ENCODE measurements around the gene OR8J1.

DNA sequence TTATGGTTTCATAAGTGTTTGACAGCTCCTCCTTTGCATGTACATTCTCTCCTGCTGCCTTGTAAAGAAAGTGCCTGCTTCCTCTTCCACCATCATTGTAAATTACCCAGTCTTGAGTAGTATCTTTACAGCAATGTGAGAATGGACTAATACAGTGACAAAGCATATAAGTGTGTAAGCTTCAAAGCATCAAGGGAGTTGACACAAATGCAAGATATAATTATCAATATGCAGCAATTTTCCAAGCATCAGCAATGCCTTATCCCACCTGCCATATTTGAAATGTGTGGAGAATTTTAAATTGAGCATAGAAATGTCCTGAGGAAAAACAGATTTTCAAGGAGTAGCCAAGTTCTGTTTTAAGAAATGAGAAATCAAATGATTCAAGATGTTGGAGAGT is 56.7 kb downstream of the OR8J1 start:
- no peak for TF ChIP-seq POLR2A (IDR thresholded peaks at IDR 0.05)
- TF ChIP-seq, protein P1, sequence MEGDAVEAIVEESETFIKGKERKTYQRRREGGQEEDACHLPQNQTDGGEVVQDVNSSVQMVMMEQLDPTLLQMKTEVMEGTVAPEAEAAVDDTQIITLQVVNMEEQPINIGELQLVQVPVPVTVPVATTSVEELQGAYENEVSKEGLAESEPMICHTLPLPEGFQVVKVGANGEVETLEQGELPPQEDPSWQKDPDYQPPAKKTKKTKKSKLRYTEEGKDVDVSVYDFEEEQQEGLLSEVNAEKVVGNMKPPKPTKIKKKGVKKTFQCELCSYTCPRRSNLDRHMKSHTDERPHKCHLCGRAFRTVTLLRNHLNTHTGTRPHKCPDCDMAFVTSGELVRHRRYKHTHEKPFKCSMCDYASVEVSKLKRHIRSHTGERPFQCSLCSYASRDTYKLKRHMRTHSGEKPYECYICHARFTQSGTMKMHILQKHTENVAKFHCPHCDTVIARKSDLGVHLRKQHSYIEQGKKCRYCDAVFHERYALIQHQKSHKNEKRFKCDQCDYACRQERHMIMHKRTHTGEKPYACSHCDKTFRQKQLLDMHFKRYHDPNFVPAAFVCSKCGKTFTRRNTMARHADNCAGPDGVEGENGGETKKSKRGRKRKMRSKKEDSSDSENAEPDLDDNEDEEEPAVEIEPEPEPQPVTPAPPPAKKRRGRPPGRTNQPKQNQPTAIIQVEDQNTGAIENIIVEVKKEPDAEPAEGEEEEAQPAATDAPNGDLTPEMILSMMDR (IDR thresholded peaks at IDR 0.05), result no peak
- no peak for TF ChIP-seq EP300 (IDR thresholded peaks at IDR 0.05)
